GM18873 (cell line): ENCODE data around the gene MALSU1.

Experiments
- ATAC-seq: cut with Tn5 transposase; IDR thresholded peaks from one replicate; pipeline ENCODE4 v1.9.1; 2021; ENCODE audit warnings: mild to moderate bottlenecking, moderate library complexity, moderate number of reproducible peaks; ENCODE audit not compliant: unreplicated experiment, low FRiP score

MALSU1 gene

GRCh38 chr7:23298885-23299769 is at the start of gene MALSU1:
MALSU1 (plus strand) TSS chr7:23299339; CDS start chr7:23299353, 14 bp downstream.
- ATAC-seq, result peak; percentile 96

DNA sequence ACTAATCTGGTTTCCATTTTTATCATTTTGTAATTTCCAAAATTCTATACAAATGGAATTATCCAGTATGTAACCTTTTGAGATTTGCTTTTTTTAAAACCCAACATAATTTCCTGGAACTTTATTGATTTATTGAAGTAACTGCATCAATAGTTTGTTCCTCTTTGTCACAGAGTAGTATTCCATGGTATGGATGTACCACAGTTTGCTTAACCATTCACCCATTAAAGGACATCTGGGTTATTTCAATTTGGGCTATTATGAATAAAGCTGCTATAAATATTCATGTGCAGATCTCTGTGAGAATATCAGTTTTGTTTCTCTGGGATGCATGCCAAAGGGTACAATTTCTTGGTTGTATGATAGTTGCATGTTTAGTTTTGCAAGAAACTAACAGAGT is 49.7 kb upstream of the MALSU1 start:
- ATAC-seq, result no peak

- ATAC-seq, result no peak
Observed at GRCh38 chr7:23254051-23254681, 45.0 kb upstream of the MALSU1 start.

DNA sequence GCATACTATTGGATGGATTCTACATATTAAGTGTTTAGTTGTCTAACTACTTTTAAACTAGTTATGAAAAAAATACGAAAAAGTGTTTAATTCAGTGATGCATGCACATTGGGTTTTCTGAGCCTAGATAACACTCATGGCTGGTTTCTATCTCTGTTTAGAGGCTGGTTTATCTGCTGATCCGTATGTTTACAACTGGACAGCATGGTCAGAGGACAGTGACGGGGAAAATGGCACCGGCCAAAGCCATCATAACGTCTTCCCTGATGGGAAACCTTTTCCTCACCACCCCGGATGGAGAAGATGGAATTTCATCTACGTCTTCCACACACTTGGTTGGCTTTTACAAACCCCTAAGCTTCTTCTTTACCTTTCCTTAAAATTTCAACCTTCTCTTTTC is 42.4 kb upstream of the MALSU1 start:
- no peak for ATAC-seq

DNA sequence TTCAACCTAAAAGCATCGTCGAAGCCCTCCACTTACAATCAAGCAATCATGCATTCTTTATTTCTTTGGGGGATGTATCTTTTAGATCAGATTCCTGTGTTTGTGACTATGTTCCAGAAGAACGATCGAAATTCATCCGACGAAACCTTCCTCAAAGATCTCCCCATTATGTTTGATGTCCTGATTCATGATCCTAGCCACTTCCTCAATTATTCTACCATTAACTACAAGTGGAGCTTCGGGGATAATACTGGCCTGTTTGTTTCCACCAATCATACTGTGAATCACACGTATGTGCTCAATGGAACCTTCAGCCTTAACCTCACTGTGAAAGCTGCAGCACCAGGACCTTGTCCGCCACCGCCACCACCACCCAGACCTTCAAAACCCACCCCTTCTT is 38.8 kb upstream of the MALSU1 start:
- no peak for ATAC-seq

DNA sequence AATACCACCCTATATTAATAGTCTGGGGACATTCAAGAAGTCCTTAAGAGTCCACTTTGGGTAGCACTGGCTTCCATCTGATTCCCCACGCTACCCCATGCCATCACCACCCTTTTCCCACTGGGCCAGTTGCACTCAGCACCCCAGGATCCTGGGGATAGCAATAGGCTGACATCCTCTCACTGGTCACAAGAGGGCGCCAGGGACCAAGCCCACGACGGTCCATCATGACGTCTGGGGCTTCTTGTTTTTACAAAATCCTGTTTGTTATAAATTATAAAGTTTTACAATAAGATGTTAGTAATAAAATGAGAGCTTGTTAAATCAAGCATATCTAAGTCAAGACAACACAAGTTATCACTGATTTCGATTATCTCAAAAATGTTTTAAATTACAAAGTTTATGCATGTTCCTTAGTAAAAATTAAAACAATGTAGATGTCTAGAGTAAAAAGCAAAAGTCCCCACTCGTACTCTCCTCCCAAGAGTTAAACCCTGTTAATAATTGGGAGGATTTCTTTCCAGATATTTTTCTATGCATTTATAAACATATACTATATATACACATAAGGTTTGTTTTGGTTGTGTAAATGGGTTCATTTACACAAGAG is 37.2 kb upstream of the MALSU1 start:
- ATAC-seq, result no peak

DNA sequence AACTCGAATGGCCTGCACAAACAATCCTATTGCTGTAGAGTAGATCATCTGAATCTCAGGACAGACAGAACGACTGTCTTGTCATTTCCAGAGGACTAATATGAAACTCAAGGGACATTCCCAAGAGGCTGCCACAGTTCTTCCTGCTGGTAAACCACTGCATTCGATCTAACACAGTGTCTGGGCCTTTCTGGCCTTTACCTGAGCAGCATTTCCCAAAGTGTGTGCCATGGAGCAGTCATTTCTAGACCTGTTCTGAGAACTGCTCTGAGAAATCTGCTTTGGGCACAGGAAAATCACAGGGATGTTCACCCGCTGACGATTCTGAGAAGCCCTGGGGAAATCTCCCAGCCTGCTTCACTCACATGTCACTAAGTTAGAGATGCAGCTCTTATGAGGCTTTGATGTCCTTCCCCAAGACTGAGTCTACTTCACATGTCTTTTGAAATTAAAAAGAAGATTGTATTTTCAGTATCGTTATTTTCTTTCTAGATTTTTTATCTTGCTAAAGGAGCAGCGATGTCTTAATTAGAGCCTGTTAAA is 34.2 kb upstream of the MALSU1 start:
- ATAC-seq, result no peak

DNA sequence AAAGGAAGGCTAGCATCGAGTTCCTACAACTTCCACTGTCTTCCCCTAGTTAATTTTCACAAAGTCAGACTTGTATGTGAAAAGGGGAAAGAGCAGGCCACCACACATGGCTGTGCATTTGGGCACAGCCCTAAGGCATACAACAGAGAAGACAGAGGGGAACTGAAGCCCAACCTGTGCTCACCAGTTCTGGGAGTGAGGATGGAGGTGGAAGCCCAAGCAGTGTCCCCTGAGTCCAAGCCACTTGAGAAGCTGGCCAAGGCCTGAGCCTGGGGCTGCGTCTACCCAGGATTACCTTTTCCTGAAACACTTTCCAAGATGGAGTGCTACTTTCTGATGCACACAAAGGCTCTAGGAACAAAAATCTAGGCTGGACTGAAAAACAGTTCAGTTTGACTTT is 32.2 kb upstream of the MALSU1 start:
- ATAC-seq, result no peak

GRCh38 chr7:23267357-23267756 is 31.8 kb upstream of the MALSU1 start:
- no peak for ATAC-seq

DNA sequence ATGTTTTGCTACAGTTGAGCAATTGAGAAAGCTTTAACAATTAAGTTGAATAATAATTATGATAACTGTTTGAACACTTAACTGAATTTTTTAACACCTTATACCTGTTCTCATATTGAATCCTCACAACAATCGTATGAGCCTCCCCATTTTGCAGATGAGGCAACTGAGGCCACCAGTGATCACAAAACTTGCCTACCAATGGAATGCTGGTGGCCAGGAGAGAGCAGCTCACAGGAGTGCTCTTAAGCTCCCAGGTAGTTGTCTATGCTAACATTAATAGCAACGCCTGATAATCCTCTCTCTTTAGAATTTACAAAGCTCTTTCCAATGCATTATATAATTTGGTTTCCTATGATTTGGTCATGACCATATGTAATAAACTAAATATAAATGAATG is 31.0 kb upstream of the MALSU1 start:
- ATAC-seq, result no peak

- ATAC-seq, result no peak
Observed at GRCh38 chr7:23268746-23269145, 30.4 kb upstream of the MALSU1 start.

- no peak for ATAC-seq
Observed at GRCh38 chr7:23272275-23272674, 26.9 kb upstream of the MALSU1 start.

GRCh38 chr7:23273141-23273599 is 26.0 kb upstream of the MALSU1 start:
- peak; percentile 90 for ATAC-seq

DNA sequence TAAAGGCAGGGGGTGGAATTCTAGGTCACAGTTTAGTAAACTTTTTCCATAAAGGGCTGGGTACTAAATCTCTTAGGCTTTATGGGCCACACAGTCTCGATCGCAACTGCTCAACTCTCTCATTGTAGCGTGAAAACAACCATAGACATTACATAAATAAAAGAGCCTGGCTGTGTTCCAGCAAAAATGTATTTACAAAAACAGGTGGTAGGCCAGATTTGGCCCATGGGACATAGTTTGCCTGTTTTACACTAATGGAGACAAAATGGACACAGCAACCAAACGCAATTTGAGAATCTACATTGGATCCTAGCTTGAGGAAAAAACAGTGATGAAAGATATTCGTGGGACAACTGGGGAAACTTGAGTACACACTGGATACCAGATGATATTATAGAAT is 23.2 kb upstream of the MALSU1 start:
- no peak for ATAC-seq

DNA sequence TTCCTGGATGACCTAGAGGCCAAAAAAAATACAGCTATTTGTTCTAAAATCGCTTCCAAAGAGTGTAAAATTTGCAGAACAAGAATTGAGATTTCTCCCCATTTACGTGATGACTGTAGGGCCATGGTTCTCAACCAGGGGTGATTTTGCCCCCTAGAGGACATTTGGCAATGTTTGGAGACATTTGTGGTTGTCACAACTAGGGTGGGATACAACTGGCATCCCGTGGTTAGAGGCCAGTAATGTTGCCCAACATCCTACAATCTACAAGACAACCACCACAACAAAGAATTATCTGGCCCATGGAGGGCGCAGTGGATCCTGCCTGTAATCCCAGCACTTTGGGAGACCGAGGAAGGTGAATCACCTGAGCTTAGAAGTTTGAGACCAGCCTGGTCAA is 22.8 kb upstream of the MALSU1 start:
- no peak for ATAC-seq

DNA sequence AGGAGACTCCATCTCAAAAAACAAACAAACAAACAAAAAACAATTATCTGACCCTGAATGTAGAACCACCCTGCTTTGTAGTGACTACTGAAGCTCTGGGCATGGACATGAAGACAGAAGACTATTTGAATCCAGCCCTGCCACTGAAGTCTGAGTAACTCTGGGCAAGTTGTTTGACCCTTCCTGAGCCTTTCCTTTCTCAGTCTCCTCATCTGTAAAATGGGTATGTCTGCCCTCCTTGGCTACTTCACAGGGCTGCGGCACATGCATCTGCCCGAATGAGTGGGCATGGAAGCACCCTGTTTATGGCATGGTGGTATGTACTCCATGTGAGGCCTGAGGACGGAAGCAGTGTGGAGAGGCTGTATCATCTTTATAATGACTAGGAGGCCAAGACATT is 22.2 kb upstream of the MALSU1 start:
- no peak for ATAC-seq

GRCh38 chr7:23277359-23277989 is 21.7 kb upstream of the MALSU1 start:
- no peak for ATAC-seq

- ATAC-seq, result no peak
Observed at GRCh38 chr7:23279819-23280525, 19.2 kb upstream of the MALSU1 start.

- no peak for ATAC-seq
Observed at GRCh38 chr7:23283086-23283485, 16.1 kb upstream of the MALSU1 start.

DNA sequence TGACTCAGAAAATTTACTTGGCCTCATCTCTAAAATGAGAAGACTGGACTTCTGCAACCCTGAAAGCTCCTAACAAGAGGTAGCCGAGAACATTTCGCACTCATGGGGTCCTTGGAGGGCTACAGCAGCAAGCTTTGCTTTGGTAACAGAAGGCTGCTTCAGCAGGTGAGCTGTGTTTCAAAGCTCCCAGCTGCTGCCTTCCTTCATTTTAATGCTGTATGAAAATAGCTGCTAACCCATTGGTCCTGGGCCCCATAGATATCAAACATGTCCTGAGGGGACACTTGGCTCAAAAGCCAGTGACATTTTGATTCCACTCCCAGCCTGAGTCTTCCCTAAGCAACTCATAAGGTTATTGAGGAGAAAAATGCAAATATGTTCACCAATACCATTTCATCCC is 14.3 kb upstream of the MALSU1 start:
- no peak for ATAC-seq
